ENCODE data around the gene MTMR4.
"Not testable (repeated sequence)": the region's sequence is repeated elsewhere in the genome, so short reads cannot be mapped to it uniquely, and the experiment has no call there.

The MTMR4 gene

DNA sequence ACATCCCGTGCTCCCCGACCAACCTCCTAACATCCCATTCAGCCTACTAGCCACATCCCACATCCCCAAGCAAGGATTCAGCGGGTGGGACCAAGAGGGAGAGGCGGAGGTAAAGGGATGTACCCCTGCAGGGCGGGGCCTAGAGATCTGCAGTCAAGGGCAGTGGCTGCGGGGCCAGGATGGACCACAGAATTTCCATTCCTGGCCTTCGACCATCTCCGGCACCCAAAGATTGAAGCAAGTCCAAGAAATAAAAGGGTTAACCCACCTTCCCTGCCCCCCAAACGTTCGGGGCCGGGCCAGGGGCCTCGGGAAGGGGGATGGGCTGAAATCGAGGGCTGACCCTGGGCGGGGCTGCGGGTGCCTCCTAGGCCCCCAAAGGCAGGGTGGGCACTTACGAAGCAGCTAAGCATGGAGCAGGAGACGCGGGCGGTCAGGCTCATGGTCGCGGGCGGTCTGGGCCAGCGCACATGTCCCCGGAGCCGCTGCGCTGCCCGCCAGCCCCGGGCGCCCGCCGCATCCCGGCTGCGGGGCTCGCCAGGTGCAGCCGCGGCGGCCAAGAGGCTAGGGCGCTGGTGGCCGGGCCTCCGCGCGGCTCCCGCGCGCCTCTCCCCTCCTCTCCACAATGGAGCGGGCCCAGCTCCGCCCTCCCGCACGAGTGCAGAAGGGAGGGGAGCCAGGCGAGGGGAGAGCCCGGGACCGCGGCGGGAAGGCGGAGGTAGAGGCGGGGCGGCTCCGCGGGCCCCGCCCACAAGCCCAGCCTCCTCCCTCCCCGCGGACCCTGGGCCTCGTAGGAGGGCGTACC is at the start of gene MTMR4:
Gene MTMR4, minus strand, starts transcription at position 674 of the 805 bp plus-strand sequence. Its CDS starts 231 bp downstream, at position 443.
- TF ChIP-seq, protein P1, sequence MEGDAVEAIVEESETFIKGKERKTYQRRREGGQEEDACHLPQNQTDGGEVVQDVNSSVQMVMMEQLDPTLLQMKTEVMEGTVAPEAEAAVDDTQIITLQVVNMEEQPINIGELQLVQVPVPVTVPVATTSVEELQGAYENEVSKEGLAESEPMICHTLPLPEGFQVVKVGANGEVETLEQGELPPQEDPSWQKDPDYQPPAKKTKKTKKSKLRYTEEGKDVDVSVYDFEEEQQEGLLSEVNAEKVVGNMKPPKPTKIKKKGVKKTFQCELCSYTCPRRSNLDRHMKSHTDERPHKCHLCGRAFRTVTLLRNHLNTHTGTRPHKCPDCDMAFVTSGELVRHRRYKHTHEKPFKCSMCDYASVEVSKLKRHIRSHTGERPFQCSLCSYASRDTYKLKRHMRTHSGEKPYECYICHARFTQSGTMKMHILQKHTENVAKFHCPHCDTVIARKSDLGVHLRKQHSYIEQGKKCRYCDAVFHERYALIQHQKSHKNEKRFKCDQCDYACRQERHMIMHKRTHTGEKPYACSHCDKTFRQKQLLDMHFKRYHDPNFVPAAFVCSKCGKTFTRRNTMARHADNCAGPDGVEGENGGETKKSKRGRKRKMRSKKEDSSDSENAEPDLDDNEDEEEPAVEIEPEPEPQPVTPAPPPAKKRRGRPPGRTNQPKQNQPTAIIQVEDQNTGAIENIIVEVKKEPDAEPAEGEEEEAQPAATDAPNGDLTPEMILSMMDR (IDR thresholded peaks at IDR 0.05), result no peak
- Histone ChIP-seq H3K36me3 (peaks cover 37% of the 10 kb centered on the region), H3K9me3 (no peaks in the 10 kb centered on the region), H3K4me1 (ENCODE audit: control insufficient read depth in 1 of 2, insufficient read depth in 1 of 2, low read depth in 1 of 2, low read length in 1 of 2) (peaks cover 53% of the 10 kb centered on the region in 2 experiments), H3K27ac (peak within 1 kb of the TSS; percentile 95), H3K27me3 (no peaks in the 10 kb centered on the region), H3K4me3 (ENCODE audit: low read depth in 1 of 2, low read length in 1 of 2) (peak within 1 kb of the TSS; percentile 66 to 70)

DNA sequence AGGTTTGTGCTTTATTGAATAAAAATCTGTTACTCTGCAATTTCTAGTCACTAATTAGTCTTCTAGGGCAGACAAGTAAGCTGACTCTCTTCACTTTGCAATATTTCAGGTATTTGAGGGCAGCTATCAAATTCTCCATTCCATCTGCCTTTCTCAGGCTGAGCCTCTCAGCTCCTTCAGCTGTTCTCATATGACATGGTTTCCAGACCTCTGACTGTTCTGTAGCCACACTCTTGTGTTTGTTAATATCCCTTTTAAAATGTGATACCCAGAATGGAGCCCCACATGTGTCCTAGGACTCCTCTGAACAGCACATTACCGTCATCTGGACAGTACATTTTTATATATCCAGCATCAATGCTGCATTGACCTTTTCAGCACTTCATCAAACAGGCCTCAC is 46.1 kb upstream of the MTMR4 start:
- no peaks in the 10 kb centered on the region for H3K9me3 ChIP-seq
- TF ChIP-seq, protein P1 (IDR thresholded peaks at IDR 0.05), result no peak
- H3K36me3 ChIP-seq, result no peaks in the 10 kb centered on the region
- H3K27me3 ChIP-seq, result no peaks in the 10 kb centered on the region
- H3K27ac ChIP-seq, result no peak overlapping the region
- H3K4me3 ChIP-seq (ENCODE audit: low read depth in 1 of 2, low read length in 1 of 2), result no peak overlapping the region
- peaks cover 4 to 11% of the 10 kb centered on the region in 2 experiments for H3K4me1 ChIP-seq (ENCODE audit: control insufficient read depth in 1 of 2, insufficient read depth in 1 of 2, low read depth in 1 of 2, low read length in 1 of 2)

DNA sequence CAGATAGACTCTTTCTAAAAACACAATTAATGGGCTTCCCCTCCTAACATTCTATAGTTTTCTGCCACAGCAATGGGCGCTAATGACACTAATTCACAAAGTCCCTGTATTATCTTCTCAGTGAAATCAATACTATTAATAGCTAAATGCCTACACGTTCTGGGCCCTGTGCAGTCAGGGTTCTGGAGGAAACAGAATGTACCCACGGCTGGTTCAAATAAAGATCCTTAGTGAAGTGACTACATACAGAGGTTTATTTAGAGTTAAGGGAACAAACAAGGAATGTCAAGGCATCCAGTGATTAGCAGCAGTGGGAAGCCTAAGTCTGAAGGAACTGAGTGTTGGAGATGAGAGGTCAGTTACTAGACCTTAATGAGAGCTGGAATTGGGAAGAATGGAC is 43.5 kb upstream of the MTMR4 start:
- H3K27ac ChIP-seq, result no peak overlapping the region
- no peaks in the 10 kb centered on the region for H3K9me3 ChIP-seq
- no peak overlapping the region for H3K4me3 ChIP-seq (ENCODE audit: low read depth in 1 of 2, low read length in 1 of 2)
- H3K4me1 ChIP-seq (ENCODE audit: control insufficient read depth in 1 of 2, insufficient read depth in 1 of 2, low read depth in 1 of 2, low read length in 1 of 2), result peaks cover 0 to 6% of the 10 kb centered on the region in 2 experiments
- TF ChIP-seq, protein P1 (IDR thresholded peaks at IDR 0.05), result no peak
- H3K36me3 ChIP-seq, result no peaks in the 10 kb centered on the region
- no peaks in the 10 kb centered on the region for H3K27me3 ChIP-seq

DNA sequence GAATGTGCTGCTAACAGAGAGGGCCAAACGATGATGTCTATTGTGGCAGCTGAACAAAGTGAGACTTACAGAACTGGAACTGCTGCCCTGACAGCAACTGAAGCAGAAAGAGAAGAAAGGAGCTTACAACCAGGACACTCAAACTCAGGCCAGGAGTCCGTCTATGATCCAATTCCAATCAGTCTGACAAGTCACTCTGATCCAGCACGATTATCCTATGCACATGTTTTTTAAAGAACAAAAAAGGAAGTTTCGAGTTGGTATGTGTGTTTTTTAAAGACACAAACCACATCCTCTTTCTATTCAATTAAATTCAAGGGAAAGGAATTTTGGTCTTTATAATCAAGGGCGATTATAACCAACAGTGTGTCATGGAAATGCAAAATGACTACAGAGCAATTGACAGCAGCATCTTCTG is 42.4 kb upstream of the MTMR4 start:
- TF ChIP-seq, protein P1 (IDR thresholded peaks at IDR 0.05), result no peak
- Histone ChIP-seq H3K4me1 (ENCODE audit: control insufficient read depth in 1 of 2, insufficient read depth in 1 of 2, low read depth in 1 of 2, low read length in 1 of 2) (peaks cover 0 to 6% of the 10 kb centered on the region in 2 experiments), H3K36me3 (no peaks in the 10 kb centered on the region), H3K27ac (peak overlapping the region; percentile 53), H3K4me3 (ENCODE audit: low read depth in 1 of 2, low read length in 1 of 2) (peak overlapping the region in 1 of 2 experiments; percentile 5), H3K27me3 (no peaks in the 10 kb centered on the region), H3K9me3 (no peaks in the 10 kb centered on the region)

DNA sequence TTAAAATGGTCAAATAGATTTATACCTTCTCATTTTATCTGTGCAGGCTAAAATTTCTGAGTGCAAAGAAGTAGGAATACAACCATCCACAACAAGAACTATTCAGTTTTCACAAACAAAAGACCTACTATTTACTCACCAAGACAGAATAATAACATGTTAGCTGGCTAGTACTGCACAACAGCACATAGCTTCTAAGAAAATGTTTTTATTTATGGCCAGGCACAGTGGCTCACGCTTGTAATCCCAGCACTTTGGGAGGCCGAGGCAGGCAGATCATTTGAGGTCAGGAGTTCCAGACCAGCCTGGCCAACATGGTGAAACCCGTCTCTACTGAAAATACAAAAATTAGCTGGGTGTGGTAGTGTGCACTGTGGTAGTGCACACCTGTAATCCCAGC is 40.7 kb upstream of the MTMR4 start:
- H3K4me3 ChIP-seq (ENCODE audit: low read depth in 1 of 2, low read length in 1 of 2); H3K36me3 ChIP-seq; H3K27ac ChIP-seq; H3K27me3 ChIP-seq; H3K4me1 ChIP-seq (ENCODE audit: control insufficient read depth in 1 of 2, insufficient read depth in 1 of 2, low read depth in 1 of 2, low read length in 1 of 2); H3K9me3 ChIP-seq: not testable (repeated sequence)

DNA sequence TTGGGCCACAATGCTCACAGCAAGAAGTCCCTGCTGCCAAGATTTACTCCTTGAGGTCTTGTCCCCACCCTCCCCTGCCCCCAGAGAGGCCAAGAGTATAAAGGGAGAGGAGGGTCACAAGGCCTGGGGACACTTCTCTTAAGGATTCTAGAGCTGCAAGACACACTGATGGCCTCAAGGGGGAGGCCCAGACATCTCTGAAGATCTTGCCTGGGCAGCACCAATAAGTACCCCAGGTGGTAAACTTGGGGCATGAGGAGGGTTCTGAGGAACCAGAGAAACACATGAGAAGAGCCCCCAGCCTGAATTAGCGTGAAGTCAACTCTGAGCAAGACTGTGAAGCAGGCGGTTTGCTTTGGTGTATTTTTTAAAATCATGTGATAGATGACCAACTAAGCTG is 26.8 kb upstream of the MTMR4 start:
- TF ChIP-seq, protein P1 (IDR thresholded peaks at IDR 0.05), result no peak
- H3K4me3 ChIP-seq (ENCODE audit: low read depth in 1 of 2, low read length in 1 of 2), result no peak overlapping the region
- H3K27ac ChIP-seq, result no peak overlapping the region
- no peaks in the 10 kb centered on the region for H3K9me3 ChIP-seq
- no peaks in the 10 kb centered on the region for H3K36me3 ChIP-seq
- H3K4me1 ChIP-seq (ENCODE audit: control insufficient read depth in 1 of 2, insufficient read depth in 1 of 2, low read depth in 1 of 2, low read length in 1 of 2), result no peaks in the 10 kb centered on the region
- H3K27me3 ChIP-seq, result peaks cover 2% of the 10 kb centered on the region
